GM20431 (cell line): ENCODE data around the gene TIAM1.

Experiments used
- in situ Hi-C: fragments of 300-500 bp; cut with MseI, MboI; formaldehyde crosslinking; loops from one replicate; pipeline ENCODE4 v1.15.0; 2020; ENCODE audit warnings: low sequenced_read_pairs; ENCODE audit not compliant: unreplicated experiment

Gene TIAM1, protein sequence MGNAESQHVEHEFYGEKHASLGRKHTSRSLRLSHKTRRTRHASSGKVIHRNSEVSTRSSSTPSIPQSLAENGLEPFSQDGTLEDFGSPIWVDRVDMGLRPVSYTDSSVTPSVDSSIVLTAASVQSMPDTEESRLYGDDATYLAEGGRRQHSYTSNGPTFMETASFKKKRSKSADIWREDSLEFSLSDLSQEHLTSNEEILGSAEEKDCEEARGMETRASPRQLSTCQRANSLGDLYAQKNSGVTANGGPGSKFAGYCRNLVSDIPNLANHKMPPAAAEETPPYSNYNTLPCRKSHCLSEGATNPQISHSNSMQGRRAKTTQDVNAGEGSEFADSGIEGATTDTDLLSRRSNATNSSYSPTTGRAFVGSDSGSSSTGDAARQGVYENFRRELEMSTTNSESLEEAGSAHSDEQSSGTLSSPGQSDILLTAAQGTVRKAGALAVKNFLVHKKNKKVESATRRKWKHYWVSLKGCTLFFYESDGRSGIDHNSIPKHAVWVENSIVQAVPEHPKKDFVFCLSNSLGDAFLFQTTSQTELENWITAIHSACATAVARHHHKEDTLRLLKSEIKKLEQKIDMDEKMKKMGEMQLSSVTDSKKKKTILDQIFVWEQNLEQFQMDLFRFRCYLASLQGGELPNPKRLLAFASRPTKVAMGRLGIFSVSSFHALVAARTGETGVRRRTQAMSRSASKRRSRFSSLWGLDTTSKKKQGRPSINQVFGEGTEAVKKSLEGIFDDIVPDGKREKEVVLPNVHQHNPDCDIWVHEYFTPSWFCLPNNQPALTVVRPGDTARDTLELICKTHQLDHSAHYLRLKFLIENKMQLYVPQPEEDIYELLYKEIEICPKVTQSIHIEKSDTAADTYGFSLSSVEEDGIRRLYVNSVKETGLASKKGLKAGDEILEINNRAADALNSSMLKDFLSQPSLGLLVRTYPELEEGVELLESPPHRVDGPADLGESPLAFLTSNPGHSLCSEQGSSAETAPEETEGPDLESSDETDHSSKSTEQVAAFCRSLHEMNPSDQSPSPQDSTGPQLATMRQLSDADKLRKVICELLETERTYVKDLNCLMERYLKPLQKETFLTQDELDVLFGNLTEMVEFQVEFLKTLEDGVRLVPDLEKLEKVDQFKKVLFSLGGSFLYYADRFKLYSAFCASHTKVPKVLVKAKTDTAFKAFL (N-terminal part only)

DNA sequence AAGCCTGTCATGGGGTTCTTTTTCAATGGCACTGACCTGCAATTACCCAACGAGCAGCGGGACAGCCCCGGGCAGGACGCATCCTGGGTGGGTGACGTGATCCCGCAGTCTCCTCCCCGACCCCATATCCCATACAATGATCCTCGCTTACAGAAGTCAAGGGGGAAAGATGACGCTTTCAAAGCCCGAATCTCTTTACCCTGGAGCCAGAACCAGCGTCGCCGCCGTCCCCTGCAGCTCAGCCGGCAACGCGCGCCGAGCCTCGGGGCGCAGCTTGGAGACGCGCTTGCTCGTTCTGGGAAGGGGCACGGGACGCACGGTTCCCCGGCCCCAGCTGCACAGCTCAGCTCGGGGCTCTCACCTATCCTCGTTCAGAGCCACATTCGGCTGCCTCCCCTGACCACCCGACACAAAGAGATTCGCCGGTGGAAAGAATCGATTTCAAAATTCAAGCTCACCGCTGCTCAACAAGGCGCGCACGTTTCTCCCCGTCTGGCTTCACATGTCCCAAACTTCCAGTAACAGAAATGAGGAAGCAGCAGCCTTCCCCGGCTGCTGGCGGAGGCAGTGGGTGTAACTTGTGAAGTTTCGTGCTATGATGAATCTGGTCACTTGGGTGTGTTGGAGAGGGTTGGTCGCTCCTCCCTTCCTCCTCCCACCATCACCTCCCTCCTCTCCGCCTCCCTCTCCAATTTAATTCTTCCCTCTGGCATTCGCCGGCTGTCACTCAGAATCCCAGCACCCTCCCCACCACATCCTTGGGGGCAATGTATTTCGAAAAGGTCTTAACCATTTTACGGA lies at the start of gene TIAM1:
Gene TIAM1 (minus strand): TSS at position 582 of the 801 bp plus-strand sequence. CDS start 77,289 bp downstream, outside the sequence.
- in situ Hi-C loops: no loop called here

DNA sequence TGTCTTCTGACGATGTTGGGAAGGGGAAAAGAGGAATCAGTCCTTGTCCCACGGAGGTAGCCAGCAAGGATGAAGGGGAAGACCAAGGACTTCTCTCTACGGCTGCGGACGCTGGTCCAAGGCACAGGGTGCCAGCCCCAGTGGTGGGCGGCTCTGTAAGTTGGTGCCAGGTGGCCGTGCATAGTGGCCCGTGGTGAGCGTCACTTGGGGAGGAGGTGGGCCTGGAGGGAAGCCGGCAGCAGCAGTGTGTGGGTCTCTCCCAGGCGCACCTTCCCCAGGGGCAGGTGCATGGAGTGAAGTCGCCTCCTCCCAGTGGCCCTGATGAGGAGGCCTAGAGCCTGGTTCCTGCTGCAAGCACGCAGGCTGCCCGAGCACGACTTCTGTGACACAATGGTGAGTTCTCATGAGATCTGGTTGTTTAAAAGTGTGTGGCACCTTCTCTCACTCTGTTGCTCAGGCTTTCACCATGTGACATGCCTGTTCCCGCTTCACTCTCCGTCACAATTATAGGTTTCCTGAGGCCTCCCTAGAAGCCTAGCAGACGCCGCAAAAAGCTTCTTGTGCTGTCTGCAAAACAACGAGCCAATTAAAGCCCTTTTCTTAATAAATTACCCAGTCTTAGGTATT lies 43.6 kb upstream of the TIAM1 start:
- in situ Hi-C loops: no loop called here

DNA sequence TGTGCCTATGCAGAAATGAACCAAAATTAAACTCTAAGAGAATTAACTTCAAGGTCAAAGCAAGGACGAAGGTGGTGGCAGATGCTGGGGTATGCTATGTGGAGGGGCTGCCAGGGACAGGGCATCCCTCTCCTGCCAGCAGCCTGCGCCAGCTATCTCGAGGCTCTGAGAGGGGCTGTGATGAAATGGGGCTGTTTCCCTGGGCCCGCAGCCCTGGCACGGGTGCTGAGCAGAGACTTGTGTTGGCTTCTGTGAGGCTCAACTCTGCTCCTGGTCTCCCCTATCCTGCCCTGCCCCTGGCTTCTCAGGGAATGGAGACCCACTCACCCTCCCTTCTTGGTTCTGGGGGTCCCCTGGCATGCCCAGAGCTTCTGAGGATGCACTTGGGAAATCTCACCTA lies 41.9 kb upstream of the TIAM1 start:
- in situ Hi-C loops: no loop called here

DNA sequence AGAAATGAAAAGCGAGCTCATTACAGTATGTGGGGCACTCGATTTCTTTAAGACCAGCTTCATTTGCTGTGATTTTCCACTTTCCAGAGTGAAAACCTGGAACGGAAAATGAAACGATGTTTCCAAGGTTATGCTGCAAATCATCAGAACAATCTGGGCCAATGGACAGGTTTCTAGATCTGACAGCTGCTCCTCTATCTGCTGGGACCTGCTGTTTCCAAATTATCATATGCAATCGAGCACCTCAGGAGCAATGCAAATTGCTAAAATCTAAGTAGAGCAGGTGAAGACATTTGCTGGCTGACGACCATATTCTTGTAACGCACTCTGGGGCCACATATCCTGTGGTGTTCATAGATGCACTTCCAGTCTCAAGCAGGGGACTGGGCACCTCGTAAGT lies 39.7 kb upstream of the TIAM1 start:
- in situ Hi-C loops: no loop called here

DNA sequence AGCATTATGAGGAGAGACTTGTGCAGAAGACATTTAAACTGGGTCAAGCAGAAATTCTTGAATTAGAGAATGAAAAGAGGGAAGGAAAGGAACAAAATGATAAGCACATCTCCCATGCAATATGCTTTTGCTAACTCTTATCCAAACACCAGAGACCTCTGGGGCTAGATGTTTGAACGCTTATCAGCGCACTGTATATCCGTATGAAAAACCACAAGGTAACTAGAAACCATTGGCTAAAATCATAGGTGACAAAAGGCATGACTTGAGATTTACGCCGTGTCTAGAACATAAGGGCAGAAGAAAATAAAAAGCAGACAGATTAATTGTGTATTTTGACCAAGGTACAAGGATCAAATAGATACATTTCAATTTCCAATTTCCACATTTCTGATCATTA lies 38.0 kb upstream of the TIAM1 start:
- in situ Hi-C loops: no loop called here

DNA sequence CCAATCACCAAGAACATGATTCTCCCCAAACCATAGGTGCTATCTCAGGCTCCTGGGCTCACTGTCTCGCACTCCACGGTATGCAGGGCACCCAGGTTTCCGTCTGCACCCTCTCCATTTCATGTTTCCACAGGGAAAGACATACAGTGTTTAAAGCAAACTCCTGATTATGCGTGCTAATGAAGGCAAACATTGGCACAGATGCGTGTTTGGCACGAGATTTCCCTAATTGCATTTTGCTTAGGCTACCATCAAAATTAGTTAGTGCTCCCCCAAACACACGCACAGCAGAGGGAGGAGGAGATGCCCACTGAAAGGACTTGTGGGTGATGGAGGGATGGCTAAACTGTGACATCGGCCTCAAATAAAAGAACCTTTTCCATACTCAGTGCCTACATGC lies 32.2 kb upstream of the TIAM1 start:
- in situ Hi-C loops: no loop called here

DNA sequence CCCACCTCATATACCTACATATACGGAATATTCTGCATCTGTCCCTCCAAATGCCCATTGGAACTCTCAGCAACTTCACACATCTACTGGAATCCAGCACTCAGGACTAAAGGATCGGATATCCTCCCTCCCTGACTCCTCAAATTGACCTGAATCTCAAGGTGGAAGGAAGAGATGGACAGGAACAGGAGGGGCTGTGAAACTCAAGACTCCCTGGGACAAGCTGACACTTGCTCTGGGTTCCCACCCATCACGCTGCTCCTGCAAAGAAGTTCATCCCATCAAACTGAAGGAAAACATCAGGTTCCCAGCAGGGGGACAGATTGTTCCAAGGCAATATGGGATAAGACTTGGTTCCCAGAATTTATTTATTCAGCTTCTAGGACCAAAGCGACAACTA lies 30.3 kb upstream of the TIAM1 start:
- in situ Hi-C loops: no loop called here

DNA sequence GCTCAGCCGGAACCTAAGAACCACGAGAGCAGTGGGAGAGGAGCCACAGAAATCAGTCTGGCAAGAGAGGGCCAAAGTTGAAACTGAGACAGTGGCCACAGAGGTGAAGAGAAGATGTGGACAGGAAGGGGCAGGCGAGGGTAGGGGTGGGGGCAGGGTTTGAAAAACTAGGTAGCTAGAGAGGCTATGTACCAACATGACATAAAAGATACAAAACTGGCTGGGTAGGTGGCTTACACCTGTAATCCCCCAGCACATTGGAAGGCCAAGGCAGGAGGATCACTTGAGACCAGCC lies 28.4 kb upstream of the TIAM1 start:
- in situ Hi-C loops: no loop called here

DNA sequence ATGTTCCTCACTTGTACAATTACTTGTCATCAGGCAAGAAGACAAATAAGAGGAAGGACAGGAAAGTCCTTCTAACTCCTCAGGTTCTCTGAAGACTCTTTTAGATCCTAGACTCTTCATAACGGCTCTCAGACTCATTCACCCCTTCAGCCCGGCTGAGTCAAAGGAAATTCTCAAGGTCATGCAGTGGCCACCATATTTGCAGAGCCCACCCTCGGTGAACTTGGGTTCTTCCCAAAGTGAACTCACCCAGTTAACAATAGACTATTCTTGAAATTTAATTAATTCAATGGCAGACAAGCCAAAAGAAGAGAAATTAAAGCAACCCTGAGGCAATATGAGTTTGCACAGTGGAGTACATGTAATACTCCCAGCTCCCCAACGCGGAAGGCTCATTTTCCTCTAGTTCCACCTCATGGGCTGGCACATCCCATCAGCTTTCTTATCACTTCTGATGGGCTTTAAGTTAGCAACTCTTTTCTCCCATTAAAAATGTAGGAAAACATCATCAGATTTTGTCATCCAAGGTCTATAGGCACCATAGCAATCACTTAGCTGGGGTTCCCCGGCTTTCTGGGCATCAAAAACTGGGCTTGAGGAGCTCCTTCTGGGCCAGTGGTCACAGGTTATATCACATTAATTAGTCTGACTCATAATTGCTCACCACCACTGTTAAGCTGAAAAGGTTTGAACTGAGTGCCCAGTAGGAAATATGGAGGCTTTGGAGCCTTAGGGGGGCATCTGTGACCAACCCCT lies 27.8 kb upstream of the TIAM1 start:
- in situ Hi-C loops: no loop called here

DNA sequence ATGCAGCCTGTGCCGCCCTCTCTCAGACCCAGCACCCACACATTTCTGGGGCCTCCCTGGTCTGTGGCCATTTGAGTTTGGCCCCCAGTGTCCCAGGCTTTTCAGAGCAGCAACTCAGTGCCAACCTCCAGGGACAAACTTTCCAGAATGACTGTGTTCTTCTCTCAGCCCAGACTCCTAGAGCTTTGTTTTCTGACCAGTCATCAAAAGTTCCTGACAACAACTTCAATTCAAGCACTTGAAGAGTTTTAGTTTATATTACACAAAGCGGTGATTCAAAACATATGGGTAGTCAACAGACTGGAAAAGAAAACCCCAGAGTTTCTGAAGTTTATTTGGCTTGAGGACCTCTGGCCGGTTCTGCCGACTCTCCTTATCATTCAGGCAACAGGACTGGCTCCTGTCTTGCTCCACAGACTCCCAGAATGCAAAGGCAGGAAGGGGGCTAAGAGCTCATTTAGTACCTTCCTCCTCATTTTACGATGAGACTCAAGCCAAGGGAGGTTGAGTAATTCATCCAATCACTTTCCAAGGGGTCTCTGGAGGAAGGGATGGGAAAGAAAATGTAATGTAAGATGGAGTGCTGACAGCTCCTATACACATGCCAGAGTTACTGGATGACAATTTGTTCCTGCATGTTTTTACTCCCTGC lies 27.0 kb upstream of the TIAM1 start:
- in situ Hi-C loops: no loop called here

DNA sequence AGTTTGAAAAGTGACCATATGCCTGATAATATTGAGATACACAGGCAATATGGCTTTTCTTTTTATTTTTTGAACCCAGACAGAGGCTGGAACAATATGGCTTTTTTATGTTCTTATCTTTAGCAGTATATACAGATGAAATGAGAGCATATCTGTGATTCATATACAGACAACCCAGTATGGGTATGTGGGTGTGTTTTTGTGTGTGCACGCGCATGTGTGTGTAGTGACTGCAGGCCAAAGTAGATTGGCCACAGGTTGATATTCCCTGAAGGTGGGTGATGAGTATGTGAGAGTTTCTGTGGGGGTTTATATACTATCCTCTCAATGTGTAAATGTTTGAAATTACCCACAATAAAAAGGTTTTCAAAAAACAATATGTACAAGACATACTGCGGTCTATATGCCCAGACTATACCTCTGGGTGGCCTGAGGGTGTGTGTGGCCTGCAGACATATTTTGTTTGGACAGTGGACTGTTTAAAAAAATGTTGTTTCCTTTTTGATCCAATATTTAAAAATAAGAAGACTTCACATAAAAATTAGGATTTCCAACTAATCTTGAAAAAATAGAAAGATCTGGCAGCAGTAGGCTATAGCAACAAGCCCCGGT lies 26.3 kb upstream of the TIAM1 start:
- in situ Hi-C loops: no loop called here

DNA sequence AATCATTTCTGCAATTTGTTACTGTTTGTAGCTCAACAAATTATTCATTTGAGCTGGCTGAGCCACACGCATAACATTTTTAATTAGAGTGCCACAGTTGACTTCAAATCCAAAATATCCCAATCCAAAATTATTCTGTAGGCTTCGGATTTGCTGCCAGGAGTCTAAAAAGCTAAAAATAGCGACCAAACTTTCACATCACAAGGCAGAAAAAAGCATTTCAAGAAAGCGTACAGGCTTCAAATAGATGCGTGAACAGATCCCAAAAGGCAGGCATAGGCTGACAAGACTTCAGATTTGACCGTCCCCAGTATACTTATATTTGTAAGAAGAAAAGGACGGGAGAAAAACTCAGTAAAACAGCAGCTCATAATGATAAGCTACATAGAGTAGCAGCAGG lies 24.3 kb upstream of the TIAM1 start:
- in situ Hi-C loops: no loop called here

DNA sequence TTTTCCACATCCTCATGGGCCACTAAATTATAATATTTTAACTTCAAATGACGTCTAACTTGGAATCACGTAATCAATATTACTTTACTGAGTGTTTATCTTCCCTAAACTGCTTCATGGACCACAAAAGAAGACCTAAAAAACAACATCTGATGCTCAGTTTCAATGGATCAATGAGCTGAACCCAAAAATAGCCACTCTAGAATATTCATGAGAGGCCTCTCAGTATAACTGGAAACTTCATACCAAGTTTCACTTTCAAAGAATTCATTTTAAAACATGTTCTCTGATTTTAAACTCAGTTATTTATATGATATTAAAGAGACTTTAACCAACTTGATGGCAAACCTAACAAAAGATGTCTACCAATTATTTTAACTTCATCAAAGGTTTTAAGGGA lies 23.7 kb upstream of the TIAM1 start:
- in situ Hi-C loops: no loop called here

DNA sequence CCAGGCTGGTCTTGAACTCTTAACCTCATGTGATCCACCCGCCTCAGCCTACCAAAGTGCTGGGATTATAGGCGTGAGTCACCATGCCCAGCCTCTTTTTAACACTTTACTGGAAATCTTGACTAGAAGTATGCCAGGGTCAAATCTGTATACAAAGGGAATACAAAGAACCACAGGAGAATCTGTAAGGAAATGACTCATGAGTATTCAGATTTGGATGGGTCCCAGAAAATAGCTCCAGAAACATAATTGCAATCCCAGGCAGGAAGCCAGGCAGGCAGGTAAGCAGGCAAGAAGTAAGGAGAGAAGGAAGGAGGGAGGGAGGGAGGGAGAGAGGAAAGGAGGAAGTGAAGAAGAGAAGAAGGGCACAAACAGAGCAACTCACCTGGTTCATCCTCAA lies 22.8 kb upstream of the TIAM1 start:
- in situ Hi-C loops: no loop called here

DNA sequence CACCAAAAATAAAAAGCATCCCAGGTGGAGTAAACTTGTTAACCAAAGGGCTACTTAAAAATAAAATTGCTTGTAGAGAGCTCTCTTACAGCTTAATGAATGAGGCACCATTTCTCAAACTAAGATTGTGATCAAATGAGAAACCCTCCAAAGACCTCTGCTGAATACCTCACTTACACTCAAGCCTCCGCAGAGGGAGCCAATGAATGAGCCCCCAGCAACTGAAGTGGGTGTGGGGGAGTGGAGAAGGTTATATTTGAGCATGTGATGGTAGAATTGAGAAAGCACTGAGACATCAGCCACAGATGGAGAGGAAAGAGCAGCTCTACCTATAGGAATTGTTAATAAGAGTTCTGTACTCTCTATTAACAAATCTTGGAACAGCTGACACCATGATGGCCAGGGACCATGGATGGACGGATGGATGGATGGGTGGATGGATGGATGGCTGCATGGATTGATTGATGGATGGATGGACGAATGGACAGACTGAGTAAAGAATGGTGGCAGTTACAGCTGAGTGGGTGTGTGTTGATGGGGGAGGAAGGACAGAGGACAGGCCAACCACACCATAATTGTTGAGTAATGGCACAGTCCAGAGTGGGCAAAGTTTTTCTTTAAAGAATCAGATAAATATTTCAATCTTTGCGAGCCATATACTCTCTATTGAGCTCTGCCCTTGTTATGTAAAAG lies 20.3 kb upstream of the TIAM1 start:
- in situ Hi-C loops: no loop called here

DNA sequence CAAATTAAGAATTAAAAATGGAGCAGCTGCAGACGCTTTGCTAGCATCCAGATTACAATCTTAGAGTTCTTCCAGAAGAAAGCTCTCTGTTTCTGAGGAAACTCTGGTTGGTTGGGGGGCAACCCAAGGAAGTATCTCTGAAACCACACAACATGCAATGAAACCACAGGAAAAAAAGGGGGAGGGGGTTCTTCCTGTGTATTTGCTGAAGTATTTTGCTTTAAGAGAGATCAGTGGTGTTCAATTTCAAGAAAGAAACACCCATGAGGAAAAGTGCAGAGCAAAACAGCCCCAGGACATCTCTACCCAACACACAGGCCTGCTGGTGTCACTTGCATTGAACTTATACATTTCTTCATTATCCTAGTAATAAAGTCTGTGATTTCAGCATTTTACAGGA lies 19.7 kb upstream of the TIAM1 start:
- in situ Hi-C loops: no loop called here

DNA sequence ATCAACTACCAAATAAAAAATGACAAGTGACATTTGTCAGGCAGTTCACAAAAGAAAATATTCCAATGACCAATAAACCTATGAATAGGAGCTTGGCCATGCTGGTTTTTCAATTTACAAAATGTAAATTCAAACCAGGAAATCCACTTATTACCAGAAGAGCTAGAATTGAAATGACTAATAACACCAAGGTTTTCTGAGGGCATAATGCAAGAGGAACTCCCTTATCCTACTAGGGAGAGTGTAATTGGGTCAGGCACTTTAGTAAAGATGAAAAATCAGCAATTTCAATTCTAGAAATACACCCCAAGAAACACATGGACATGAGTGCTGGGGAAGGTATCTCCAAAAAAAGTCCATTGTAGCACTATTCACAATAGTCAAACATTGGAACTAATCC lies 16.7 kb upstream of the TIAM1 start:
- in situ Hi-C loops: no loop called here

DNA sequence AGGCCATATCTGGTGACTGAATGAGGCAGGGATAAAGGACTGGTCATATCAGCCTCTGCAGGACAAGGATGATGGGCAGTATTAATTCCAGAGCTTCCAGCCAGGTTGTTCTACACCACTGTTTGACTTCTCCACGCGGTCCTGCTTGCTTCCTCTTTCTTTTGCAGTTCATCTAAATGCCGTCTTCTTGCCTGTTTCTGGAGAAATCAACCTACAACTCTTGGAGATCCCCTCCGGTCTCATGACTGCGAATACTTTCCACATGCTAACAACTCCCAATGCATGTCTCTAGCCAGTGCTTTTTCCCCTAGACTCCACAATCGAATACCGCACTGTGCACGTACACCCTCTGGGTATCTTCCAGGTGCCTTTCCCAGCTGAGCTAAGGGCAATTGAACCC lies 14.1 kb upstream of the TIAM1 start:
- in situ Hi-C loops: no loop called here
